NCI-H446 treated with DMSO at 0.1 percent for 48 hours (cell line): ENCODE measurements around the gene CA10.

Experiments
- DNase-seq: peaks from one replicate; lab custom pipeline; 2025; lab: John Stamatoyannopoulos, UW

Gene CA10

GRCh38 chr17:51817955-51818354 is 340.6 kb downstream of the CA10 start:
- no peak for DNase-seq

GRCh38 chr17:51817117-51817516 is 341.4 kb downstream of the CA10 start:
- DNase-seq: no peak

- DNase-seq: no peak
These were observed 343.4 kb downstream of the CA10 start for GRCh38 chr17:51815097-51815496.

- DNase-seq: no peak
These were observed 344.0 kb downstream of the CA10 start for GRCh38 chr17:51814521-51814920.

- no peak for DNase-seq
These were observed 344.7 kb downstream of the CA10 start for GRCh38 chr17:51813784-51814174.

GRCh38 chr17:51813140-51813783 is 345.3 kb downstream of the CA10 start:
- no peak for DNase-seq

GRCh38 chr17:51807460-51807859 is 351.1 kb downstream of the CA10 start:
- no peak for DNase-seq

GRCh38 chr17:51805765-51806164 is 352.7 kb downstream of the CA10 start:
- no peak for DNase-seq

GRCh38 chr17:51805185-51805584 is 353.3 kb downstream of the CA10 start:
- DNase-seq: no peak

GRCh38 chr17:51803161-51803560 is 355.4 kb downstream of the CA10 start:
- no peak for DNase-seq

- DNase-seq: no peak
These were observed 356.0 kb downstream of the CA10 start for GRCh38 chr17:51802544-51802943.

GRCh38 chr17:51801626-51802025 is 356.9 kb downstream of the CA10 start:
- DNase-seq: no peak

GRCh38 chr17:51799981-51800380 is 358.5 kb downstream of the CA10 start:
- no peak for DNase-seq

GRCh38 chr17:51799240-51799639 is 359.3 kb downstream of the CA10 start:
- no peak for DNase-seq

- DNase-seq: no peak
These were observed 361.4 kb downstream of the CA10 start for GRCh38 chr17:51797150-51797549.

GRCh38 chr17:51796026-51796425 is 362.5 kb downstream of the CA10 start:
- no peak for DNase-seq

GRCh38 chr17:51795401-51795800 is 363.1 kb downstream of the CA10 start:
- DNase-seq: no peak

GRCh38 chr17:51794466-51794865 is 364.0 kb downstream of the CA10 start:
- DNase-seq: no peak

GRCh38 chr17:51793686-51794085 is 364.8 kb downstream of the CA10 start:
- DNase-seq: no peak

- DNase-seq: no peak
These were observed 379.7 kb downstream of the CA10 start for GRCh38 chr17:51778842-51779241.

GRCh38 chr17:51770027-51770759 is 388.3 kb downstream of the CA10 start:
- DNase-seq: no peak

- DNase-seq: no peak
These were observed 389.3 kb downstream of the CA10 start for GRCh38 chr17:51769231-51769630.

- no peak for DNase-seq
These were observed 389.8 kb downstream of the CA10 start for GRCh38 chr17:51768706-51769105.

GRCh38 chr17:51767287-51767686 is 391.2 kb downstream of the CA10 start:
- DNase-seq: no peak
